OCI-LY7 (cell line): Measurements from ENCODE around the gene DPF3. TPM values are rescaled to one million over a fixed set of nuclear protein-coding genes. Genes with fewer than 3 reads are reported as not detected.

Source experiments
- BruUV-seq: library from RNA; stranded (reverse); fragments of 400-500 nt; replicated peaks from 2 replicates; lab custom pipeline; 2021; lab: Mats Ljungman, UMichigan
- CTCF ChIA-PET: fragments of 300-600 bp; sonication (Branson Sonifier 250); formaldehyde crosslinking; loops from one replicate; lab custom pipeline; 2022; ENCODE audit warnings: antibody characterized with exemption; ENCODE audit not compliant: unreplicated experiment; lab: Charles Lee
- POLR2A ChIA-PET: fragments of 300-600 bp; sonication (Branson Sonifier 250); formaldehyde crosslinking; loops from one replicate; lab custom pipeline; 2022; ENCODE audit warnings: antibody characterized with exemption; lab: Charles Lee
- DNase-seq: peaks from one replicate; pipeline ENCODE4 v3.0.0-alpha.2; 2015; ENCODE audit warnings: low spot score
- H2AFZ ChIP-seq: fragments of 200-600 bp; sonication (generic), shearing (Covaris generic); 2 replicates; pipeline ENCODE4 v1.6.1; 2014; ENCODE audit warnings: mild to moderate bottlenecking, antibody characterized with exemption, low read length, moderate library complexity
- H3K27ac ChIP-seq: fragments of 200-600 bp; sonication (generic); 2 replicates; pipeline ENCODE4 v1.5.1; 2014; ENCODE audit warnings: mixed run types, low read depth, mild to moderate bottlenecking, moderate library complexity, low read length, inconsistent platforms; ENCODE audit not compliant: poor library complexity, severe bottlenecking
- H3K36me3 ChIP-seq: fragments of 200-600 bp; sonication (generic); 2 replicates; pipeline ENCODE4 v1.6.1; 2014; ENCODE audit warnings: mild to moderate bottlenecking, antibody characterized with exemption, low read length, moderate library complexity, mixed read lengths; ENCODE audit not compliant: insufficient read depth
- H3K4me1 ChIP-seq: fragments of 200-600 bp; sonication (generic); 2 replicates; pipeline ENCODE4 v1.5.1; 2014; ENCODE audit warnings: mild to moderate bottlenecking, low read length; ENCODE audit not compliant: insufficient read depth, poor library complexity, severe bottlenecking
- H3K4me2 ChIP-seq: fragments of 200-600 bp; sonication (generic); 2 replicates; pipeline ENCODE4 v1.6.1; 2014; ENCODE audit warnings: mild to moderate bottlenecking, low read length
- H3K4me3 ChIP-seq: fragments of 200-600 bp; sonication (generic); 2 replicates; pipeline ENCODE4 v1.5.1; 2014; ENCODE audit warnings: mild to moderate bottlenecking, low read depth, low read length; ENCODE audit not compliant: poor library complexity, severe bottlenecking
- H3K79me2 ChIP-seq: fragments of 200-600 bp; sonication (generic); 2 replicates; pipeline ENCODE4 v1.6.1; 2016; ENCODE audit warnings: low read depth, mild to moderate bottlenecking, low read length, moderate library complexity, mixed read lengths; ENCODE audit not compliant: insufficient read depth
- H3K9me2 ChIP-seq: fragments of 200-600 bp; sonication (generic); 2 replicates; pipeline ENCODE4 v1.6.1; 2016; ENCODE audit warnings: mild to moderate bottlenecking, low read length, mixed read lengths; ENCODE audit not compliant: insufficient read depth
- H3K9me3 ChIP-seq: fragments of 200-600 bp; sonication (generic); 2 replicates; pipeline ENCODE4 v1.6.1; 2014; ENCODE audit warnings: mild to moderate bottlenecking, mixed run types, low read length, mixed read lengths
- H4K20me1 ChIP-seq: fragments of 200-600 bp; sonication (generic); 2 replicates; pipeline ENCODE4 v1.6.1; 2014; ENCODE audit warnings: mild to moderate bottlenecking, antibody characterized with exemption, low read length, moderate library complexity, mixed read lengths; ENCODE audit not compliant: insufficient read depth
- EZH2phosphoT487 ChIP-seq: fragments of 200-600 bp; sonication (generic); IDR thresholded peaks from 2 replicates; pipeline ENCODE4 v1.6.1; 2018; ENCODE audit warnings: low read depth, borderline replicate concordance, mild to moderate bottlenecking, mixed run types, antibody characterized with exemption, low read length, moderate library complexity, mixed read lengths
- intact Hi-C: fragments of 100-400 bp; cut with micrococcal nuclease; formaldehyde crosslinking; loops from one replicate; pipeline ENCODE4 v1.10.0; 2022; ENCODE audit not compliant: unreplicated experiment
- total RNA-seq, 2 experiments: library from RNA; depleted of rRNA in 1 of 2; stranded (reverse); fragments of >200 nt in 1 of 2; shearing (Covaris generic) in 1 of 2; gene quantifications; 2 replicates each; pipeline ENCODE4 v1.2.3, GENCODE V29; 2014 to 2022
- TF ChIP-seq, protein P1 (sequence below): fragments of 200-600 bp; sonication (generic); conservative IDR thresholded peaks from 2 replicates; pipeline ENCODE4 v1.5.1; 2014; ENCODE audit warnings: mild to moderate bottlenecking, antibody characterized with exemption, low read length, moderate library complexity, mixed read lengths

Gene DPF3
- total RNA-seq, 2 experiments from 2014 or later: 0.42 TPM; not detected in 1

DNA sequence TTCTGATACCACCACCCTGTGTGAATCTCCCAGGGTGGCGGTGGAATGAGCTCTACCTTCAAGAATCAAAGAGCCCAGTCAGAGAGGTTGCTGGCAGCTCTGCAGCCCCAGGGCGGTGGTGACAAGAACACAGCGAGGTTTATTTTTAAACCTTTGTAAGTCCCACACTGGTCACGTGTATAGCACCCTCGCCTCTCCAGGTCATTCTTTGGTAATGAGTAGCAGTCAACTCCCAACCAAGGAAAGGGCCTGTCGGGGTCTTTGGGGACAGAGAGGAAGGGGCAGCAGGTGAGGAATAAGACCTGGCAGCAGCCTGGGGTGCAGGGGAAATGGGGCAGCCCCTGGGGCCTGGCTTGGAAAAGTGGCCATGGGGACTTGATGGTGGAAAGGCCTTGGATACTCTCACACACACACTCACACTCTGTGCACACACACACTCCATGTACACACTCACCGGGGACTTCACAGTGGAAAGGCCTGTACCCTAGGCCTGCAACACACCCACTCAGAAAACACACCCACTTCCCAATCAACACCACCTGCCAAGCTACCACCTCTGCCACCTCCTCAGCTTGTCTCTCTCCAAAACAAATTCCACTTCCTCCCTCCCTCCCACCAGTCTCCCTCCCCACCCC lies 178.6 kb downstream of the DPF3 start:
- POLR2A ChIA-PET: interaction anchor here (0.6 kb wide), 1 partner anchor 11 kb away, joined by 3 read pairs; no protein-coding TSS in a partner anchor
- H3K4me2 ChIP-seq: no peak overlapping the region
- no peak for TF ChIP-seq EZH2phosphoT487
- TF ChIP-seq, protein P1, sequence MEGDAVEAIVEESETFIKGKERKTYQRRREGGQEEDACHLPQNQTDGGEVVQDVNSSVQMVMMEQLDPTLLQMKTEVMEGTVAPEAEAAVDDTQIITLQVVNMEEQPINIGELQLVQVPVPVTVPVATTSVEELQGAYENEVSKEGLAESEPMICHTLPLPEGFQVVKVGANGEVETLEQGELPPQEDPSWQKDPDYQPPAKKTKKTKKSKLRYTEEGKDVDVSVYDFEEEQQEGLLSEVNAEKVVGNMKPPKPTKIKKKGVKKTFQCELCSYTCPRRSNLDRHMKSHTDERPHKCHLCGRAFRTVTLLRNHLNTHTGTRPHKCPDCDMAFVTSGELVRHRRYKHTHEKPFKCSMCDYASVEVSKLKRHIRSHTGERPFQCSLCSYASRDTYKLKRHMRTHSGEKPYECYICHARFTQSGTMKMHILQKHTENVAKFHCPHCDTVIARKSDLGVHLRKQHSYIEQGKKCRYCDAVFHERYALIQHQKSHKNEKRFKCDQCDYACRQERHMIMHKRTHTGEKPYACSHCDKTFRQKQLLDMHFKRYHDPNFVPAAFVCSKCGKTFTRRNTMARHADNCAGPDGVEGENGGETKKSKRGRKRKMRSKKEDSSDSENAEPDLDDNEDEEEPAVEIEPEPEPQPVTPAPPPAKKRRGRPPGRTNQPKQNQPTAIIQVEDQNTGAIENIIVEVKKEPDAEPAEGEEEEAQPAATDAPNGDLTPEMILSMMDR: no peak

DNA sequence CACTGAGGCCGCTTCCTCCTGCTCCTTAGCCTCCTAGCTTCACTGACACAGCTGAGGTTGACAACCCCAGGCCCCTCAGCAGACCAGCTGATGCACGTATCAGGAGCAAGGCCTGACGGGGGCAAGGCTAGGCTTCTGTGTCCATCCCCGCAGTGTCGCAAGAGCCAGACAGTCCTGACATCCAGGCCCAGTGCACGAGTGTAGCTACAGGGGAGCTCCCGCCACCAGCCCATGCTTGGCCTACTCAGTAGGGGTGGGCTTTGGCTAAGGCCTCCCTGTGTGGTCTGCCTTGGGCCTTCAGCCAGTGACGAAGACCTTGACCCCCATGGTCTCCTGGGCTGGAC lies 179.1 kb downstream of the DPF3 start:
- intact Hi-C loops: no loop called here
- CTCF ChIA-PET: no interaction called here
- BruUV-seq: no TSS peak

More for the DNA sequence above, 178.6 kb downstream of the DPF3 start:
- H3K36me3 ChIP-seq: no peaks in the 10 kb centered on the region
- intact Hi-C loops: no loop called here
- DNase-seq: no peak
- H3K27ac ChIP-seq: no peak overlapping the region
- H2AFZ ChIP-seq: no peak overlapping the region
- H3K9me3 ChIP-seq: no peaks in the 10 kb centered on the region
- CTCF ChIA-PET: no interaction called here
- H4K20me1 ChIP-seq: no peaks in the 10 kb centered on the region
- no peaks in the 10 kb centered on the region for H3K4me1 ChIP-seq
- H3K79me2 ChIP-seq: no peaks in the 10 kb centered on the region
- no peaks in the 10 kb centered on the region for H3K9me2 ChIP-seq
- no TSS peak for BruUV-seq
- H3K4me3 ChIP-seq: no peak overlapping the region

DNA sequence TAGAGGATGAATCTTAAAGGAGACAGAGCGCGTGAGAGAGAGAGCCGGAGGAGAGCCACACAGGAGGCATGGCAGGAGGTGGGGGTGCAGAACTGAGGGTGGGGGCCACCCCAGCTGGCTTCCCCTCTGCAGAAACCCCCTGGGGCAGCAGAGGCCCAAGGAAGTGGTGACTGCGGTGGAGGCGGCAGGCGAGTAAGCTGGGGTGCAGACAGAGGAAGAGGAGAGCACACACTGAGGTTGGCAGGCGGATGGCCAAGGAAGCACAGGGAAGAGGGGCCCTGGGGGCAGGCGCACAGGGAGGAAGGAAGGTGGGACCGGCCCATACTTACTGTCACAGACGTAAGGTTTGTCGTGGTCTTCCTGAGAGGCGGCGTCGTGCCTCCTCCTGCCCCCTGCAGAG lies 179.8 kb downstream of the DPF3 start:
- POLR2A ChIA-PET: no interaction called here
- DNase-seq: no peak
- CTCF ChIA-PET: no interaction called here
- Histone ChIP-seq H3K36me3 (no peaks in the 10 kb centered on the region), H2AFZ (no peak overlapping the region), H3K27ac (no peak overlapping the region), H3K4me1 (no peaks in the 10 kb centered on the region), H3K4me2 (no peak overlapping the region), H4K20me1 (no peaks in the 10 kb centered on the region), H3K4me3 (no peak overlapping the region), H3K9me3 (no peaks in the 10 kb centered on the region), H3K9me2 (no peaks in the 10 kb centered on the region), H3K79me2 (no peaks in the 10 kb centered on the region)
- intact Hi-C loops: no loop called here
- TF ChIP-seq EZH2phosphoT487: no peak
- TF ChIP-seq, protein P1: no peak
- no TSS peak for BruUV-seq

More for the DNA sequence above, 179.1 kb downstream of the DPF3 start:
- no peak for TF ChIP-seq EZH2phosphoT487
- TF ChIP-seq, protein P1: no peak
- no peak overlapping the region for H3K4me2 ChIP-seq
- no peaks in the 10 kb centered on the region for H3K9me2 ChIP-seq
- no peak overlapping the region for H3K27ac ChIP-seq
- no peaks in the 10 kb centered on the region for H4K20me1 ChIP-seq
- no peak for DNase-seq
- H3K36me3 ChIP-seq: no peaks in the 10 kb centered on the region
- POLR2A ChIA-PET: interaction anchor here (0.6 kb wide), 1 partner anchor 11 kb away, joined by 3 read pairs; no protein-coding TSS in a partner anchor
- no peak overlapping the region for H2AFZ ChIP-seq
- no peaks in the 10 kb centered on the region for H3K4me1 ChIP-seq
- H3K9me3 ChIP-seq: no peaks in the 10 kb centered on the region
- no peak overlapping the region for H3K4me3 ChIP-seq
- H3K79me2 ChIP-seq: no peaks in the 10 kb centered on the region
